OCI-LY7 (cell line): Measurements from ENCODE around the gene GAK.

ENCODE experiments used
- CTCF ChIP-seq: fragments of 200-600 bp; sonication (generic); conservative IDR thresholded peaks from 2 replicates; pipeline ENCODE4 v1.5.1; 2014; ENCODE audit warnings: mild to moderate bottlenecking, antibody characterized with exemption, low read length, moderate library complexity, mixed read lengths
- EZH2phosphoT487 ChIP-seq: fragments of 200-600 bp; sonication (generic); IDR thresholded peaks from 2 replicates; pipeline ENCODE4 v1.6.1; 2018; ENCODE audit warnings: low read depth, borderline replicate concordance, mild to moderate bottlenecking, mixed run types, antibody characterized with exemption, low read length, moderate library complexity, mixed read lengths

GRCh38 chr4:911221-911751 is 20.8 kb downstream of the GAK start:
- TF ChIP-seq EZH2phosphoT487 = no peak
- TF ChIP-seq CTCF = no peak
